NB4 (cell line): Measurements from ENCODE around the gene CACNA2D2.

Experiments
- CTCF ChIP-seq: IDR thresholded peaks from one replicate; pipeline ENCODE4 v1.5.1; 2012; ENCODE audit warnings: low read depth, low read length
- MAX ChIP-seq: IDR thresholded peaks from 2 replicates; pipeline ENCODE4 v1.6.1; 2011; ENCODE audit warnings: low read depth, low read length
- POLR2A ChIP-seq: IDR thresholded peaks from 2 replicates; pipeline ENCODE4 v1.6.1; 2011; ENCODE audit warnings: mild to moderate bottlenecking; ENCODE audit not compliant: insufficient read length; ENCODE audit errors: extremely low read depth

GRCh38 chr3:50317300-50317699 is 186.1 kb downstream of the CACNA2D2 start:
- TF ChIP-seq CTCF, result no peak
- TF ChIP-seq POLR2A, result no peak
- TF ChIP-seq MAX, result no peak
